Measurements from ENCODE around the gene TAS1R2.
"Not testable (repeated sequence)": the region's sequence is repeated elsewhere in the genome, so short reads cannot be mapped to it uniquely, and the experiment has no call there.

TAS1R2 gene

GRCh38 chr1:18855573-18855972 is 3.9 kb downstream of the TAS1R2 start:
- H3K36me3 ChIP-seq: no peaks in the 10 kb centered on the region

GRCh38 chr1:18854331-18855025 is 5.0 kb downstream of the TAS1R2 start:
- no peak for TF ChIP-seq Cebpa-rat (IDR thresholded peaks at IDR 0.05)
- Histone ChIP-seq H3K27ac (no peak overlapping the region), H3K9me3 (replicated peaks in 1 of 11) (no peaks in the 10 kb centered on the region), H3K36me3 (no peaks in the 10 kb centered on the region), H3K4me1 (peaks cover 0 to 6% (median 0%) of the 10 kb centered on the region in 10 experiments; a peak in 1 of 20 replicates), H4K20me1 (no peaks in the 10 kb centered on the region), H3K27me3 (no peaks in the 10 kb centered on the region), H3K9ac (no peak overlapping the region), H3K4me2 (no peak overlapping the region), H3K4me3 (no peak overlapping the region)

More at GRCh38 chr1:18855573-18855972, 3.9 kb downstream of the TAS1R2 start:
- Histone ChIP-seq H3K9ac (no peak overlapping the region), H3K9me3 (replicated peaks in 1 of 11) (no peaks in the 10 kb centered on the region), H3K27me3 (no peaks in the 10 kb centered on the region), H3K4me2 (no peak overlapping the region), H3K27ac (no peak overlapping the region), H3K4me1 (peaks cover 0 to 6% (median 0%) of the 10 kb centered on the region in 10 experiments; a peak in 1 of 20 replicates), H3K4me3 (no peak overlapping the region), H4K20me1 (no peaks in the 10 kb centered on the region)
- TF ChIP-seq Cebpa-rat (IDR thresholded peaks at IDR 0.05): no peak

- Histone ChIP-seq H3K9ac (no peak overlapping the region), H3K27me3 (no peaks in the 10 kb centered on the region), H3K9me3 (replicated peaks in 1 of 11) (peaks cover 0 to 10% (median 0%) of the 10 kb centered on the region in 11 experiments; a peak in 5 of 22 replicates), H4K20me1 (no peaks in the 10 kb centered on the region), H3K4me3 (no peak overlapping the region), H3K4me2 (no peak overlapping the region), H3K27ac (no peak overlapping the region), H3K36me3 (no peaks in the 10 kb centered on the region), H3K4me1 (peaks cover 0 to 3% (median 0%) of the 10 kb centered on the region in 10 experiments; a peak in 1 of 20 replicates)
- TF ChIP-seq Cebpa-rat (IDR thresholded peaks at IDR 0.05): no peak
Observed at GRCh38 chr1:18852501-18852900, 7.0 kb downstream of the TAS1R2 start.

GRCh38 chr1:18849261-18849711 is 10.2 kb downstream of the TAS1R2 start:
- no peak overlapping the region for H3K4me2 ChIP-seq
- H3K9ac ChIP-seq: no peak overlapping the region
- H3K4me3 ChIP-seq: no peak overlapping the region
- H3K4me1 ChIP-seq: no peaks in the 10 kb centered on the region
- H3K27ac ChIP-seq: no peak overlapping the region
- H3K9me3 ChIP-seq (replicated peaks in 1 of 11): peaks cover 0 to 22% (median 9%) of the 10 kb centered on the region in 11 experiments; a peak in 7 of 22 replicates
- H3K27me3 ChIP-seq: no peaks in the 10 kb centered on the region
- TF ChIP-seq Cebpa-rat (IDR thresholded peaks at IDR 0.05): no peak
- no peaks in the 10 kb centered on the region for H3K36me3 ChIP-seq
- no peaks in the 10 kb centered on the region for H4K20me1 ChIP-seq

GRCh38 chr1:18847723-18848122 is 11.7 kb downstream of the TAS1R2 start:
- not testable (repeated sequence) for H3K36me3 ChIP-seq, H3K27me3 ChIP-seq, H3K9ac ChIP-seq, H3K4me3 ChIP-seq, H3K27ac ChIP-seq, H3K4me2 ChIP-seq, H4K20me1 ChIP-seq, H3K4me1 ChIP-seq
- peaks cover 0 to 24% (median 10%) of the 10 kb centered on the region in 11 experiments; a peak in 7 of 22 replicates for H3K9me3 ChIP-seq (replicated peaks in 1 of 11)

- no peak overlapping the region for H3K4me2 ChIP-seq
- peaks cover 0 to 29% (median 10%) of the 10 kb centered on the region in 11 experiments; a peak in 14 of 22 replicates for H3K9me3 ChIP-seq (replicated peaks in 1 of 11)
- no peaks in the 10 kb centered on the region for H3K36me3 ChIP-seq
- H4K20me1 ChIP-seq: no peaks in the 10 kb centered on the region
- peaks cover 0 to 9% (median 7%) of the 10 kb centered on the region in 10 experiments; a peak in 11 of 20 replicates for H3K4me1 ChIP-seq
- H3K27me3 ChIP-seq: no peaks in the 10 kb centered on the region
- H3K4me3 ChIP-seq: no peak overlapping the region
- TF ChIP-seq Cebpa-rat (IDR thresholded peaks at IDR 0.05): no peak
- no peak overlapping the region for H3K27ac ChIP-seq
- no peak overlapping the region for H3K9ac ChIP-seq
Observed at GRCh38 chr1:18840145-18840544, 19.3 kb downstream of the TAS1R2 start.

- Histone ChIP-seq H3K27me3 (no peaks in the 10 kb centered on the region), H4K20me1 (no peaks in the 10 kb centered on the region), H3K9ac (no peak overlapping the region), H3K27ac (no peak overlapping the region), H3K4me1 (peaks cover 0 to 9% (median 7%) of the 10 kb centered on the region in 10 experiments; a peak in 11 of 20 replicates), H3K4me3 (no peak overlapping the region), H3K36me3 (no peaks in the 10 kb centered on the region), H3K9me3 (replicated peaks in 1 of 11) (peaks cover 6 to 19% (median 11%) of the 10 kb centered on the region in 11 experiments; a peak in 17 of 22 replicates), H3K4me2 (no peak overlapping the region)
- no peak for TF ChIP-seq Cebpa-rat (IDR thresholded peaks at IDR 0.05)
Observed at GRCh38 chr1:18836654-18837053, 22.8 kb downstream of the TAS1R2 start.

- not testable (repeated sequence) for H3K9ac ChIP-seq, H4K20me1 ChIP-seq, H3K4me3 ChIP-seq
Observed at GRCh38 chr1:18832319-18832718, 27.1 kb downstream of the TAS1R2 start.

GRCh38 chr1:18831656-18832055 is 27.8 kb downstream of the TAS1R2 start:
- Histone ChIP-seq H3K4me2 (no peak overlapping the region), H4K20me1 (no peaks in the 10 kb centered on the region), H3K9me3 (replicated peaks in 1 of 11) (peaks cover 14 to 37% (median 30%) of the 10 kb centered on the region in 11 experiments; a peak in 21 of 22 replicates), H3K36me3 (no peaks in the 10 kb centered on the region), H3K27ac (no peak overlapping the region), H3K4me3 (no peak overlapping the region), H3K9ac (no peak overlapping the region), H3K27me3 (no peaks in the 10 kb centered on the region), H3K4me1 (peaks cover 0 to 5% (median 0%) of the 10 kb centered on the region in 10 experiments; a peak in 1 of 20 replicates)
- TF ChIP-seq Cebpa-rat (IDR thresholded peaks at IDR 0.05): no peak

More at GRCh38 chr1:18832319-18832718, 27.1 kb downstream of the TAS1R2 start:
- H3K4me1 ChIP-seq, H3K27me3 ChIP-seq, H3K4me2 ChIP-seq, H3K27ac ChIP-seq, H3K36me3 ChIP-seq: not testable (repeated sequence)
- peaks cover 13 to 30% (median 24%) of the 10 kb centered on the region in 11 experiments; a peak in 21 of 22 replicates for H3K9me3 ChIP-seq (replicated peaks in 1 of 11)

- Histone ChIP-seq H3K9ac (no peak overlapping the region), H3K4me2 (peak overlapping the region in 1 of 11 experiments; percentile 21; a peak in 1 of 22 replicates), H3K4me1 (peaks cover 0 to 5% (median 0%) of the 10 kb centered on the region in 10 experiments; a peak in 1 of 20 replicates), H3K27me3 (no peaks in the 10 kb centered on the region), H3K9me3 (replicated peaks in 1 of 11) (peaks cover 14 to 42% (median 35%) of the 10 kb centered on the region in 11 experiments; a peak in 21 of 22 replicates), H4K20me1 (no peaks in the 10 kb centered on the region), H3K4me3 (no peak overlapping the region), H3K27ac (no peak overlapping the region), H3K36me3 (no peaks in the 10 kb centered on the region)
- no peak for TF ChIP-seq Cebpa-rat (IDR thresholded peaks at IDR 0.05)
Observed at GRCh38 chr1:18830596-18830995, 28.9 kb downstream of the TAS1R2 start.

All from BLaER1 treated with 17β-estradiol and CSF1 and Interleukin-3, amounts not matched to agents 10 nM and 100 nM (cell line).